HG02981 (cell line): ENCODE measurements around the gene VPS4A.

Experiments
- ATAC-seq: cut with Tn5 transposase; IDR thresholded peaks from one replicate; pipeline ENCODE4 v1.9.1; 2021; ENCODE audit warnings: mild to moderate bottlenecking, moderate library complexity; ENCODE audit not compliant: unreplicated experiment

The VPS4A gene

DNA sequence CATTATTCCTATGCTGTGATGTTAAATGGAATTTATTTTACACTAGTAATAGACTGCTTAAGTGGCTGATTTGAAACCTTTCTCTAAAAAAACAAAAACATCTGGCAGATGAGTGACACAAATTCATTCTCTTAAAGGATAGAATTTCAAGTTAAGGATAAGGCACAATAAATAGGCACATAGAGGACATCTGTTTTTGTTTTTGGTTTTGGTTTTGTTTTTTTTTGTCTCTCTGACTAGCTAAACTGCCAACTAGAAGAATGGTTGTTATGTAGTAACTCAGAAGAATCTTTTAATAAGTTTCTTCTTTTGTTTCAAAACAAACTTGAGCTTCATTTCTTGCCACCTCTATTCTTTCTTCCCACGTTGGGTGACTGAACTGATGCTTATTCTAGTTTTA is 5.1 kb upstream of the VPS4A start:
- ATAC-seq: no peak

DNA sequence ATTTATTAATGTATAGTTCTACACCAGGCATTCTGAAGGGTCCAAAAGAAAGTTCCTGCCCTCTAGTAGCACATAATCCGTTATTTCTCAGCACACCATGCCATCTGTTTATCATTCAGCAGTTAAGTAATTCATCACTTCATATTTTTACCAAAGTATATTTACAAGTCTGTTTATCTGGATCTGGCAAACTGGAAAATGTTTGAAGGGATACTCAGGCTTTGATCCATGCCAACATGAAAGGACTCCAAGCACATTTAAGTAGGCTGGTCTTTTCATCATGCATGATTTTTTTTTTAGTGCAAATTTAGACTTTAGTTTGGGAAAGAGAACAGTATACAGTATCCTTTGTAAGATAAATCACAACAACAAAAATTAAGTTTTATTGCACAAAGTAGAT is 4.1 kb upstream of the VPS4A start:
- no peak for ATAC-seq

DNA sequence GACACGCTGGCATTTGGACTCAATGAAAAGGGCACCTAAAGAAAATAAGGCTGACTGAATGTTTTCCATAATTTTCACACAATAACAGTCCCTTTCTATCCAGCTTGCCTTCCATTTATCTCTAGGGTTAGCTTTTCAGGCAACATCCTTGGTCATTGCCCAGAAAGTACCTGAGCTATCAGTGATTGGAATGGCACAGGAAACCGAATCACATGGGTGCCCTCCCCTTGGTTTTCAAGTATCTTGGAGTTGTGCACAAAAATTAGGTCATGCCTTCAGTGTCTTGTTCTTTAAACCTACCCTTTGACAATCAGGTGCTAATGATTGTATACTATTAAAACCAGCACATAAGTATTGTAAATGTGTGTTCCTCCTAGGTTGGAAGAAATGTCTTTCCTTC is 3.3 kb upstream of the VPS4A start:
- ATAC-seq: no peak

DNA sequence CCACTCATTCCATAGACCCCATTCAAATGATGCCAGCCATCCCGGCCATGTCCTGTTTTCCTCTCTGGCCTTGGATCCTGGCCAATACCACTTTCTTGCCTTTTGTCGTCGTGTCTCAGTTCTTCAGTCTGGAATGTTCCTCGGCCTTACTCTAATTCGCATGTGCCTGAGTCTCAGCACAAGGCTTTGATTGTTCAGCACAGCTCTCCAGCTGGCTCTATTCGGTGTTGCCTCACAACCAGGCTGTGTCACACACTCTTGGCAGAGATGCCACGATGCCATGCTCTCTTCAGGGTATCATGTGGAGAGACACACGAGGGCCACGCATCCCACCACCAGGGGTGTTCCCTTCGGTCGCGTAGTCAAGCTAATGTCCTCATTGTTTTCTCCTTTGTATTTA is 1.8 kb upstream of the VPS4A start:
- no peak for ATAC-seq

DNA sequence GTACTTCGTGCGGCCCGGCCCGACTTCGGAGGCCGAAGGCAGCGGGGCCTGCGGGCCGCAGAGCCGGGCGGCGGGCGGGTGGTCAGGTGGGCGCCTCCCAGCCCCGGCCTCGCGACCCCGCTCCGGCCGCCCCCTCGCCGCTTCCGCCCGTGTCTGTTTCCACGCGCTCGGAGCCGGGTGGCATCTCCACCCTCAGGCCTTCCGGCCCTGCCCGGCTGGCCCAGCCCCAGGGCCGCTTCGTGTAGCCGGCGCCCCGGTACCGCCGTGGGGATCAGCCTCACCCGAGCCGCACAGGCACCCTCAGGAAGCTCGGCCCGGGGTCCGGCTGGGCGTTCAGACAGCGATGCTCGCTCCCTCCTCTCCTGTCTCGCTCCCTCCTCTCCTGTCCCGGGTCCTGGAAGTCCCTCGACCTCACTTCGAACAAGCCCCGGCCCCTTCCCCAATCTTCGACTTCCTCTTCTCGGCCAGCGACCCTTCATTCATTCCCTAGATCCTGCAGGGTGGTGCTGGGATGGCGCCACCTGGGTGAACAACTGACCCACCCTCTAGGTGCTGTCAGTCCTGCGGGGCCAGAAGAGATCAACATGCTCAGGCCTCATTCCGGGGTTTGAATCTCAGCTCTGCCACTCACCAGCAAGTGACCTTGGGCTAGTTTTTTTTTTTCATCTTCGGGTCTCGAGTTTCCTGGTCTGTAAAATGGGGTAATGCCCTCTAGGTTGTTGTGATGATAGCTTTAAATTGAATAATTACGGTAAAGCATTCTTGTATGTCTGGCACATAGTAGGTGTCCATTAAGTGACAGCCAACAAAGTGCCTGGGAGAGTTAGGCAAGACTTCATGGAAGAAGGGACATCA is 610 bp downstream of the VPS4A start:
- peak; percentile 42 for ATAC-seq

DNA sequence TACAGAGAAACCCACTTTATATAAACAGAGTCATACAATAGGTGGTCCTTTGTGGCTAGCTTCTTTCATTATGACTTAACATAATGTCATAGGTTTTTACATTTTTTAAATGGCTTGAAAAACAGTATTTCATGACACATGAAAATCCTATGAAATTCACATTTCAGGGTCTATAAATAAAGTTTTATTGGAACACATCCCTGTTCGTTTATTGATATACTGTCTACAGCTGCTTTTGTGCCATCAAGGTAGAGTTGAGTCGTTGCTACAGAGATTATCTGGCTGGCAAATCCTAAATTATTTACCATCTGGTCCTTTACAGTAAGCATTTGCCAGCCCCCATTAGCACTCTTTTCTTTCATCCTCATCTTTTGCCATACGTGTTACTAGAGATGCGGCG is 2.3 kb downstream of the VPS4A start:
- ATAC-seq: no peak

DNA sequence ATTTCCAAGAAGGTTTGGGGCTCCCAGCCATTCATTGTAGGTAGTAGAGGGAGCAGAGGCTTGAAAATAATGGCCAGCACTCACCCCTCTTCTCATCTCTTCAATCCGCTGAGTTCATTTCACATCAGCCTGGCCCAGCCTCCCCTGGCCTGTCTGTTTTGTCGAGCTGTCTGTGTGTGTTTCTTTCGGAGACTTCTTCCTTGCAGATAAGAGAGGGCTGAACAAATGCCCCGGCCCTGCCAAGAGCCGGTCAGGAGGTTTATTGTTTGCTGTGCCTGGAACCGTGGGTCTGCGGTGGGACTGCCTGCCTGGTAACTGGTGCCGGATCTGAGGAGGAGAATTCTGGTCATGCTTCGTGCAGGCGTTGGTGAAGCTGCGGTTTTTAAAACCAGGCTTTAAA is 3.4 kb downstream of the VPS4A start:
- no peak for ATAC-seq

DNA sequence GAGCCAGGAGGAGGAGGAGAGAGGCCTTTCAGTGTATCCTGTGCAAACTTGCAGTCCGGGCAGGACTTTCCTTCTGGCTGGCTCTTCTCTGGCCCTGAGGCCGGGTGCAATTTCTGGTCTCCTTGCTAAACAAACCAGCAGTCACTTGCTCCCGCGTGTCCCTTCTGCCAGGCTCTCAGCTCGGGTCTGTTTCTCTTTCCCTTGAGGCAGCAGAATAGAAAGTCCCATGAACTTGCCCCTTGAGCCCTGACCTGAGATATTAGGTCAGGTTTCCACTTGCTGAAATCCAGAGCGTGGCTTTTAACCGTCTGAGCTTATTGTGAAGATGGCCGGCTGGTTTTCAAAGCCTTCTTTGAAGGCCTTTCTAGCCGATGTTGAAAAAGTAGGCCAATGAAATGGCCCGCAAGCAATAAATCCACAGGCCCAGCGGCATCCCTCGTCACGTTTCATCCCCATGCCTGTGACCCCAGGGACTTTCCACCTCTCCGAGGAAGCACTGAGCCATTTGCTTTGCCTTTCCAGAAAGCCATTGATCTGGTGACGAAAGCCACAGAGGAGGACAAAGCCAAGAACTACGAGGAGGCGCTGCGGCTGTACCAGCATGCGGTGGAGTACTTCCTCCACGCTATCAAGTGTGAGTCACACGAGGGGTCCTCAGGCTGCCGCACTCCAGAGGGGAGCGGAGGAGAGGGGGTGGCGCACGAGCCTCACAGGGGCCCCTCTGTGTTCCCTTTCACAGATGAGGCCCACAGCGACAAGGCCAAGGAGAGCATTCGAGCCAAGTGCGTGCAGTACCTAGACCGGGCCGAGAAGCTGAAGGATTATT is 4.5 kb downstream of the VPS4A start:
- no peak for ATAC-seq

DNA sequence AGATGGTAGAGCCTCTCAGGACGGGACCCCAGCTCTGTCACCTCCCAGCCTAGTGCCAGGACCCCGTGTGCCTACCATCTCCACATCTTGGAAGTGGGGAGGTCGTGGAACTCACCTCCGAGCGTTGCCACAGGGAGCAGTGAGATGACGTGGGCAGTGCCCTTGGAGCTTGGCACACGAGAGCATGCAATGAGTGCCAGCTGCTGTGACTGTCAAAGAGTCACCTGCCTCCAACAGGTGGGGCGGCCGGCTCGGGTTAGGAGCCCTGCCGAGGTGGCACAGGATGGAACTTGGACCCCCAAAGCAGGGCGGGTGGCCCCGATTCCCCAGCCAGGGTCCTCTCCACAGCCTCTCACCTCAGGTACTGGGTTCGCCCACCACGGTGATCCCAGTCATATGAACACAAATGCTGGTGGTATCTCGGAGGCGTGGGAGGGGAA is 5.5 kb downstream of the VPS4A start:
- no peak for ATAC-seq

DNA sequence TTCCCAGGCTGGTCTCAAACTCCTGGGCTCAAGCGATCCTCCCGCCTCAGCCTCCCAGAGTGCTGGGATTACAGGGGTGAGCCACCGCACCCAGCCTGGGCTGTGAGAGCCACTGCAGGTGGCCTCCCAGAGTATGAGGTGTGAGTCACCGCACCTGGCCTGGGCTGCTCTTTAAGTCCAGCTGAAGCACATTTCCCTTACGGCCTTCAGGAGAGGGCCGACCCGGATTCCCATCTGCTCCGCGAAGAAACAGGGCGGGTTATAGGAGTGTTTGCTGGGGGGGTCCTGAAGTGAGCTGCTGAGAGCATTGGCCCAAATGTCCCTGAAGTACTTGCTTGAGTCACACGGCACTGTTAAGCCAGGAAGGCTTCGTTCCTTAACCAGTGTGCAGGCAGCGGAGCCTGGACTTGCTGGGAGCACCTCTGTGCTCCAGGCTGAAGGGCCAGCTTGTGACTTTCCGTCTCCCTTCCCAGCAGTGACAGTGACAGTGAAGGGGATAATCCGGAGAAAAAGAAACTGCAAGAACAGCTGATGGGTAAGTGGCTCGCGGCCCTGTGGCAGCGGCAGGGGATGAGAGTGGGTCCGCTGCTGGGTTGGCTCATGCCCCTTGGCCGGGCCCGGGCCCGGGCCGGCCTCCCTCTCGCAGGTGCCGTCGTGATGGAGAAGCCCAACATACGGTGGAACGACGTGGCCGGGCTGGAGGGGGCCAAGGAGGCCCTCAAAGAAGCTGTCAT is 7.2 kb downstream of the VPS4A start:
- ATAC-seq: no peak

DNA sequence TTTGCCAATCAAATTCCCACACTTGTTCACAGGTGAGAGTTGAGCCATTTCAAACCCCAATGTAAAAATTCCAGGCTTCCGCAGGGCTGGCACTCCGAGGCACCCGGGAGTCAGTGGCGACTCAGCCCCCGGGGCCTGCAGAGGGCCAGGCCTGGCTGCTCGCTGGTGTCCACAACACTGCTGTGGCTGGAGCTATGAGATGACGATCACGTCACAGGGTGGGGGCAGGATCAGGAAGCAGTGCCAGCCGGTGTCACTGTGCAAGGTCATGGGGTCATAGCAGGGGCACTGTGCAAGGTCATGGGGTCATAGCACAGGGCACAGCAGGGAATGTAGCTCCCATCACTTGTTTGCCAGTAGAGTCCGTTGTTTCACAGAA is 7.8 kb downstream of the VPS4A start:
- ATAC-seq: no peak

DNA sequence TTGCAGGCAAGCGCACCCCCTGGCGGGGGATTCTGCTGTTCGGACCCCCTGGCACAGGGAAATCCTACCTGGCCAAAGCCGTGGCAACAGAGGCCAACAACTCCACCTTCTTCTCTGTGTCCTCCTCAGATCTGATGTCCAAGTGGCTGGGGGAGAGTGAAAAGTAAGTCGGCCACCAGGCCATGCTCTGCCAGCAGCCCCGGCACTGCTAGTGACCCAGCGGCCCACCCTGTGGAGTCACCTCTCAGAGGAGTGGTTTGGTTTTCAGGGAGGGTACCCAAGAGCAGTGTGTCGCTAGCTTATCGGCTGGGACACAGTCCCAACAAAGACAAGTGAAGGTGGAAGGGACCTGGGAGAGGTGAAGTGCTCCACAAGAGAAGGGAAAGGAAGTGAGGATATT is 8.2 kb downstream of the VPS4A start:
- ATAC-seq: no peak

DNA sequence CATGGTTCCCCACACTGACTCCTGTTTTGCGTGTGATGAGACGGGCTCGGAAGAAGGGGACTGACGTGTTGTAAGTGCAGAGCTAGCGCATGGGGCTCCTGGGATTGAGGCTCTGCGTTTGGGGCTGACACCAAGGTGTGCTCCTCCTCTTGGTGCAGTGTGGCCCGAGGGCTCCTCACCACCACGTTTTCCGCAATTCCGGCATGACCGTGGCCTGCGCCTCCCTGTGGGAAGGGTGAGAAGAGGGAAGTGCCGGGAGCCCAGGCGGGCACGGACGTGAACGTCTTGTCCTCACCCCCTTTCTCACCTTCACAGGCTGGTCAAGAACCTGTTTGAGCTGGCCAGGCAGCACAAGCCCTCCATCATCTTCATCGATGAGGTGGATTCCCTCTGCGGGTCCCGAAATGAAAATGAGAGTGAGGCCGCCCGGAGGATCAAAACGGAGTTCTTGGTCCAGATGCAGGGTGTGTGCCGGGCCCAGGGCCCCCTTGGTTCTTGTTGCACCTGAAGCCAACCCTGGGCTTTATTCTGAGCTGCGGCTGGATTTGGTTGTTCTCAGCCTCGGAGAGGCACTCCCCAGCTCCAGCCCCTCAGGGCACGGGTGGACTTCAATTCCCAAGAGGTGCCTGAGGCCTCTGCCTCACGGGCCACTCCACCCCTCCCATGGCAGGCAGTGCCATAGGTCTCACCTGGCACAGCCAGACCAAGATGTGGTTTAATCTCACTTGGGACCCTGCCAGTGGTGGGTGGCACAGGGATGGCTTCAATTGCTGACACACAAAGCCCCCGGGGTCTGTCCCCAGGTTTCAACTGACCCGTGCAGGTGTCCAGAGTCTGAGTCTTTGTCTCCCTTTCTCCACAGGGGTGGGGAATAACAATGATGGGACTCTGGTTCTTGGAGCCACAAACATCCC is 8.9 kb downstream of the VPS4A start:
- ATAC-seq: no peak

DNA sequence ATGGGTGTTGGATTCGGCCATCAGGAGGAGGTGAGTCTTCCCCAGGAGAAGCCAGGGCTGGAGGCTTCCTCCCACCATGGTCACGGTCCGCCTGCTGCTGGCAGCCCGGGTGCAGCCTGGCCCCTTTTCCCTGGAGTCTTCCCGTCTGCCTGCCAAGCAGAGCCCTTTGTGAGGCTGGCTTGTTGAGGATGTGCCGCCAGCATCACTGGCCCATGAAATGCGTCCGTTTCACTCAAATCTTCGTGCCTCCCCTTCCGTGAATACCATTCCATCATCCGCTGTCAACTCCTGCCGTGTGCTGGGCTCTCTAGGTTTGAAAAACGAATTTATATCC is 9.6 kb downstream of the VPS4A start:
- ATAC-seq: no peak

DNA sequence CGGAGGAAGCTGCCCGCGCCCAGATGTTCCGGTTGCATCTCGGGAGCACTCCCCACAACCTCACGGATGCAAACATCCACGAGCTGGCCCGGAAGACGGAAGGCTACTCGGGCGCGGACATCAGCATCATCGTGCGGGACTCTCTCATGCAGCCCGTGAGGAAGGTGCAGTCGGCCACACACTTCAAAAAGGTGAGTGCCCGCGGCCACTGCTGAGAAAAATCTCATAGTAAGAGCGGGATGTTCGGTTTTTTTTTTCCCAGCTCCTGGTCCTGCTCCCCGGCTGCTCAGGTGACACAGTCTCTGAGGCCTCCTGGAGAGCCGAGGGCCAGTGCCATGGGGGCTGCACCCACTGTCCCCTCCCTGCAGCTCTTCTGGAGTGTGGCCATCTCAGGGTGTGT is 9.9 kb downstream of the VPS4A start:
- ATAC-seq: no peak

DNA sequence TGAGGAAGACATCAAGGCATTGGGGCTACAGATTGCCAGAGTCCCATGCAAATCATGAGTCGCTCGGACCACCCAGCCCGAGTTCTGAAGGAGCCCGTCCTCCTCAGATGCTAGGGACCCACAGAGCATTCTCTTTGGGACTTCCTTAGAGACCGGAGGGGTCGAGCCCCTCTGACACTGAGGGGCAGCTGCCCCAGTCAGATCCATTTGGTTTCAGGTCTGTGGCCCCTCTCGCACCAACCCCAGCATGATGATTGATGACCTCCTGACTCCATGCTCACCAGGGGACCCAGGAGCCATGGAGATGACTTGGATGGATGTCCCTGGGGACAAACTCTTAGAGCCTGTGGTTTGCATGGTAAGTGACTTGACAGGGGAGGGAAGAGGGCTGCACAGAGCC is 11.2 kb downstream of the VPS4A start:
- ATAC-seq: no peak

DNA sequence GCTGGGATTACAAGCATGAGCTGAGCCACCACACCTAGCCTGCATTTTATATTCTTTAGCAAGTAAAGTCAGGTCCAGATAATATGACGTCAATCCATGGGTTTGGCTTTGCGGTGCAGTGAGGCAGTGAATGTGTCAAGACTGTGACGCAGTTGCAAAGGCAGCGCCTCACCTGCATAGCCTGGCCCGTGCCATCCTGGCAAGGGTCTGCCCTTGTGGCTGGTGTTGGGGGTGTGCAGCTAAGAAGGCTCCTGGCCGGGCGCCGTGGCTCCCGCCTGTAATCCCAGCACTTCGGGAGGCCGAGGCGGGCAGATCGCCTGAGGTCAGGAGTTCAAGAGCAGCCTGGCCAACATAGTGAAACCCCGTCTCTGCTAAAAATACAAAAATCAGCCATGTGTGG is 12.3 kb downstream of the VPS4A start:
- ATAC-seq: no peak

DNA sequence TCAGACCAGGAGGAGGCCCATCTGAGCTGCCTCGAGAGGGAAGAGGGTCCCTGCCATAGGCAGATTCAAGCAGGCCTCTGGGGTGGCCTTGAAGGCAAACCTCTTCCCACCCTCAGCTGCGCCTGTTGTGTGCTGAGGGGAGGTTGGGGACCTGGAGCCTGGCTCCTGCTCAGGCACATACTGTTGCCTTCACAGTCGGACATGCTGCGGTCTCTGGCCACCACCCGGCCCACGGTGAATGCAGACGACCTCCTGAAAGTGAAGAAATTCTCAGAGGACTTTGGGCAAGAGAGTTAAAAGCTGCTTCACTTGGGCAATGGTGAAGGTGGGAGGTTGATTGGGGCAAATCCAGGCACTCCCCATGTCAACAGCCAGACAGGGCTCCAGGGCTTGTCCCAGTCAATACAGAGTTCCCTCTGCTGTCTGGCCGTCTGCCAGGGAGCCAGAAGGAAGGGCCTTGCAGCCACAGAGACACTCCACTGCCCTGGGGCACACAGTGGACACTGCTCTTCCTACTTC is 12.9 kb downstream of the VPS4A start:
- no peak for ATAC-seq

DNA sequence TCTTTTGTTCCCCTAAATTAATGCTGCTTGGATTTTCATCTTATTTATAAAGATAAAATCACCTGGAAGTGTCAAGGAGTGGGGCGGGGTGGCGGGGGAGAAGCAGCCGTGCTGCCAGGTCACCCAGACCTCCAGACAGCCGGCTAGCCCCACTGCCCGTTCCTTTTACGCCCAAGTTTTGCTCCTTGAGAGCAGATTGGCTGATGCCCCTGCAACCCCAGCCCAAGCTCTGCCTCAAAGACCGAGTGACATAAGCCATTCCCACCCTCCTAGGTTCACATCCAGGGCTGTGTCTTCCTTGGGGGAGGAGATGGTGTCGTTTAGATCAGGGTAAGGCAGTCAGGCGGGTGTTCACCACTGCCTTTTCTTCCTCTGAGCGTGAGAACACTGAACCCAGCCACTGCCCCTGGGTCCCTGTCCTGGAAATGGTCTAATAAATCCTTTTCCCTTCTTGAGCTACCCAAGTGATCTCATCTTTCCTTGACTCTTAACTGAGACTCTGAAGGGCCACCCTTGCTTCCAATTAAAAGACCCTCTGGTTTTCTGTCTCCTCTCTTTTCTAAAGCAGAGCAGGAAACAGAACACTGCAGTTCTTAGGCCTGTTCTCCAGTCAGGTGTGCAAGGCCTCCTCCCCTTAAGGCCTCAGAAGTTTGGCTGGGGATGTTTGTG is 13.6 kb downstream of the VPS4A start:
- no peak for ATAC-seq

DNA sequence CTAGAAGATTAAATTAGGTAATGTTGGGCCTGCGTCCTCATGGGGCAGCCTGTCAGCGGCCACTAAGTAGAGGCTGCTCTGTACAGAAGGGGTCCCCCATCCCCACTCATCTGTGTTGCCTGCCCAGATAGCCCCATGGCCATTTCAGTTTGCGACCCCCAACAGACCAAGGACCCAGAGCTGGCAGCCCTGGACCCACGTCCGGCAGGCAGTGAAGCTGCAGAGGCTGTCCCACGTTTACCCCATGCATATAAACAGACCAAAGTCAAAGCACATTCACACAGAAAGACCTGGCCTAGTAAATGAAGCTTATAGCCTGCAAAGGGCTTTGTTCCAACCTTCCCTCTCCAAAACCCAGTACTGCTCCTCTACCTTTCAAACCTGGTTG is 14.6 kb downstream of the VPS4A start:
- ATAC-seq: no peak
